ENCODE data around the gene UQCRHL.
"Not testable (repeated sequence)": the region's sequence is repeated elsewhere in the genome, so short reads cannot be mapped to it uniquely, and the experiment has no call there.

The UQCRHL gene

DNA sequence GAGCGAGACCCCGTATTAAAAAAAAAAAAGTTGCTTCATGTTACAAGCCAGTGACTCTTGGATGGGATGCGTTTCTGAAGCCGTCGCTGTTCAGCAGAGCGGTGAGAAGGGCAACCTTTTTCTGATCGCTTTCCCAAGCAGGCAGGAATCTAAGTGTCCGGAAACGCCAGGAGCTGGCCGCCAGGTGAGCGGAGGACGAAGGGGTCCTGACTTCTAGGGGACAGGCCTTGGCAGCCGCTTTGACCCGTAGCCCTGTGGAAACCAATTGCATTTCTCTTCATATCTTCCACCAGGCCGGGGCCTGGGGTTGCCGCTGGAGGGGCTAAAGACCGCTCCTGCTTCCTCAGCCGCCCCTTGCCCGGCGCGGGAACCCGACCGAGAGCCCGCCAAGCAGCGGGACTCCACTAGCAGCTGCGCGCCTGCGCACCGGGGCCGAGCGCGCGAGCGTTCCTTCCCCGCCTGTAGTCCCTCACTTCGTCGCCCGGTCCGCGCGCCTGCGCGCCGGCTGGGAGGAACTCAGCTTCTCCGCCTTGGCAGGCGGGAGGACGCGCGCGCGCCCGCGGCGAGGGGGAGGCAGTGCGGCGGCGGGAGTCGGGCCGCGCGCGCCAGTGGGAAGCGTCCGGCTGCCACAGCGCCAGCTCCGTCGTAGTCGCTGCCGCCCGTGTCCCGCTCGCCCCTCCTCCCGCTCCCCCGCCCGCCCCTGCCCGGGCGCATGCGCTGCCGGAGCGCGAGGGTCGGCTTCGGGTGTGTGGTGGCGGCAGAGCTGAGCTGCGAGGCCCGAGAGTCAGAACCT is 39.8 kb upstream of the UQCRHL start, which contains the start of gene SPEN:
TSS of gene SPEN (plus strand) at position 608 of the 793 bp plus-strand sequence. CDS start 361 bp downstream, outside the sequence.
- Histone ChIP-seq H3K4me3 (ENCODE audit: low read depth, low read length) (peak within 1 kb of the TSS; percentile 67), H3K27ac (ENCODE audit: low read depth, low read length) (peak within 1 kb of the TSS; percentile 62), H3K9ac (ENCODE audit: low read length) (peak within 1 kb of the TSS; percentile 89), H3K27me3 (ENCODE audit: control insufficient read depth, insufficient read depth, low read length) (no peaks in the 10 kb centered on the region), H3K36me3 (ENCODE audit: control insufficient read depth, insufficient read depth, low read length) (no peaks in the 10 kb centered on the region), H3K9me3 (ENCODE audit: control insufficient read depth, insufficient read depth, low read depth, low read length) (no peaks in the 10 kb centered on the region), H3K4me1 (ENCODE audit: control insufficient read depth, insufficient read depth, low read length) (peaks cover 11% of the 10 kb centered on the region)

DNA sequence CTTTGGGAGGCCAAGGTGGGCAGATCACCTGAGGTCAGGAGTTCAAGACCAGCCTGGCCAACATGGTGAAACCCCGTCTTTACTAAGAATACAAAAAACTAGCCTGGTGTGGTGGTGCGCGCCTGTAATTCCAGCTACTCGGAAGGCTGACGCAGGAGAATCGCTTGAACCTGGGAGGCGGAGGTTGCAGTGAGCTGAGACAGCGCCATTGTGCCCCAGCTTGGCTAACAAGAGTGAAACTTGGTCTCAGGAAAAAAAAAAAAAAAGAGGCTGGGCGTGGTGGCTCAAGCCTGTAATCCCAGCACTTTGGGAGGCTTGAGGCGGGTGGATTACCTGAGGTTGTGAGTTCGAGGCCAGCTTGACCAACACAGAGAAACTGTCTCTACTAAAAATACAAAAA is 38.6 kb upstream of the UQCRHL start:
- H3K4me1 ChIP-seq (ENCODE audit: control insufficient read depth, insufficient read depth, low read length); H3K27ac ChIP-seq (ENCODE audit: low read depth, low read length); H3K9ac ChIP-seq (ENCODE audit: low read length); H3K36me3 ChIP-seq (ENCODE audit: control insufficient read depth, insufficient read depth, low read length); H3K4me3 ChIP-seq (ENCODE audit: low read depth, low read length); H3K9me3 ChIP-seq (ENCODE audit: control insufficient read depth, insufficient read depth, low read depth, low read length); H3K27me3 ChIP-seq (ENCODE audit: control insufficient read depth, insufficient read depth, low read length): not testable (repeated sequence)

DNA sequence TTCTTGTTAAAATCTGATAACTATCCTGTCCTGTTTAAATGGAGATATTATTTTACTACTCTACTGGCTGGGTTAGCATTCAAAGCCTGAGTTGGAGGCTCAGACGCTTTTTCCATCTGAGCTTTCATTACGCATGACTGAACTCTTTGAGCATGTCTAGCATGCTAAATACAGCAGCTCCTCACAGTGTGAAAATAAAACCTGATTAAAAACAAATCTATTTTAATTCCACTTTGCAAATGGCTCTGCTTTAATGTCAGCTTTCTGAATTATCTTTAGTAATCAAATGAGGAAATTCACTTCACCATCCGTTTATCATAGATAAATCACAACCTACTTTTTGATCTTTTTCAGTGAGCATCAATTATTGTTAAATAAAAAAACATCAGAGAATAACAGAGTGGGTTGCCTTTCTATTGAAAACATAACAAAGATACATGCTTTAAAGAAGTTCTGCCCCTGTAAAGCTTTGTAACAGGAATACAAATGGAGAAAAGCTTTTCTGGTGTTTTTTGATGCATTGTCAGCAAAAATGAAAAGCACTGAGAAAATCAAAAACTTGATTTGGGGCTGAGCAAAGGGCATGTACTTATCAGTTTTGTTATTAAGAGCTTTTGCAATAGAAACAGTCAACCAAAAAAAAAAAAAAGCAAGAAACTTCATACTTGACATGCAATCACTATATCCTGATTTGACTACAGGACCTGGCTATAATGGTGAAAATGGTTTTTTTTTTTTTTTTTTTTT is 36.5 kb upstream of the UQCRHL start:
- H3K27ac ChIP-seq (ENCODE audit: low read depth, low read length): no peak overlapping the region
- no peaks in the 10 kb centered on the region for H3K27me3 ChIP-seq (ENCODE audit: control insufficient read depth, insufficient read depth, low read length)
- no peak overlapping the region for H3K9ac ChIP-seq (ENCODE audit: low read length)
- no peak overlapping the region for H3K4me3 ChIP-seq (ENCODE audit: low read depth, low read length)
- H3K36me3 ChIP-seq (ENCODE audit: control insufficient read depth, insufficient read depth, low read length): no peaks in the 10 kb centered on the region
- H3K9me3 ChIP-seq (ENCODE audit: control insufficient read depth, insufficient read depth, low read depth, low read length): no peaks in the 10 kb centered on the region
- H3K4me1 ChIP-seq (ENCODE audit: control insufficient read depth, insufficient read depth, low read length): no peaks in the 10 kb centered on the region

DNA sequence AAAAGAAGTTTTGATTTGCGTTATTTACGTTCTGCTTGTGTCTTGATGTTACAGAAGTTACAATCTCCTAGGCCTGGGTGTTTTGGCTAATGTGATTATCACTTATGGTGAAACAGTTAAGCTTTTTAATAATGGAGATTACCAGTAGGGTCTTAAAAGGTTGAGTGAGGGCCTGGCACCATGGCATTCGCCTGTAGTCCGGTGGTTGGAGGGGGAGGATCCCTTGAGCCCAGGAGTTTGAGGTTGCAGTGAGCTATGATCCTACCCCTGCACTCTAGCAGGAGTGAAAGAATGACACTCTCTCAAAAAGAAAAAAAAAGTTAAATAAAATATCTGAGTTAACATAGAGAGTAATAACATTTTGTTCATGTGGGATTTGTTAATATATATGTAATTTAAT is 31.3 kb upstream of the UQCRHL start:
- Histone ChIP-seq H3K4me3 (ENCODE audit: low read depth, low read length) (no peak overlapping the region), H3K9ac (ENCODE audit: low read length) (no peak overlapping the region), H3K9me3 (ENCODE audit: control insufficient read depth, insufficient read depth, low read depth, low read length) (no peaks in the 10 kb centered on the region), H3K27ac (ENCODE audit: low read depth, low read length) (no peak overlapping the region), H3K36me3 (ENCODE audit: control insufficient read depth, insufficient read depth, low read length) (no peaks in the 10 kb centered on the region), H3K27me3 (ENCODE audit: control insufficient read depth, insufficient read depth, low read length) (no peaks in the 10 kb centered on the region), H3K4me1 (ENCODE audit: control insufficient read depth, insufficient read depth, low read length) (no peaks in the 10 kb centered on the region; the same call in 1 of the 2 replicates)

DNA sequence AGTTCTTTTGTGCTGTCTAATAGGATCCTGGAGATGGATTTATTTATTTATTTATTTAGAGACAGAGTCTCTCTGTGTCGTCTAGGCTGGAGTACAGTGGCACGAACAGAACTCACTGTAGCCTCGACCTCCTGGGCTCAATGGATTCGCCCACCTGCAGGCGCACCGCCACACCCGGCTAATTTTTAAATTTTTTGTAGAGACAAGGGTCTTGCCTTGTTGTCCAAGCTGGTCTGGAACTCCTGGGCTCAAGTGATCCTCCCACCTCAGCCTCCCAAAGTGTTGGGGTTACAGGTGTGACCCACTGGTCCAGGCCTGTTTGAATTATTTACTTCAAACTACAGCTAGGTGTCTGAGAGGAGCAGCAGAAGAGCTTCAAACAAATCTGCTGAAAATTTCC is 30.5 kb upstream of the UQCRHL start:
- Histone ChIP-seq H3K4me3 (ENCODE audit: low read depth, low read length) (no peak overlapping the region), H3K4me1 (ENCODE audit: control insufficient read depth, insufficient read depth, low read length) (peaks cover 3% of the 10 kb centered on the region; the same call in 1 of the 2 replicates), H3K27ac (ENCODE audit: low read depth, low read length) (no peak overlapping the region), H3K9ac (ENCODE audit: low read length) (no peak overlapping the region), H3K27me3 (ENCODE audit: control insufficient read depth, insufficient read depth, low read length) (no peaks in the 10 kb centered on the region), H3K36me3 (ENCODE audit: control insufficient read depth, insufficient read depth, low read length) (no peaks in the 10 kb centered on the region), H3K9me3 (ENCODE audit: control insufficient read depth, insufficient read depth, low read depth, low read length) (no peaks in the 10 kb centered on the region)

DNA sequence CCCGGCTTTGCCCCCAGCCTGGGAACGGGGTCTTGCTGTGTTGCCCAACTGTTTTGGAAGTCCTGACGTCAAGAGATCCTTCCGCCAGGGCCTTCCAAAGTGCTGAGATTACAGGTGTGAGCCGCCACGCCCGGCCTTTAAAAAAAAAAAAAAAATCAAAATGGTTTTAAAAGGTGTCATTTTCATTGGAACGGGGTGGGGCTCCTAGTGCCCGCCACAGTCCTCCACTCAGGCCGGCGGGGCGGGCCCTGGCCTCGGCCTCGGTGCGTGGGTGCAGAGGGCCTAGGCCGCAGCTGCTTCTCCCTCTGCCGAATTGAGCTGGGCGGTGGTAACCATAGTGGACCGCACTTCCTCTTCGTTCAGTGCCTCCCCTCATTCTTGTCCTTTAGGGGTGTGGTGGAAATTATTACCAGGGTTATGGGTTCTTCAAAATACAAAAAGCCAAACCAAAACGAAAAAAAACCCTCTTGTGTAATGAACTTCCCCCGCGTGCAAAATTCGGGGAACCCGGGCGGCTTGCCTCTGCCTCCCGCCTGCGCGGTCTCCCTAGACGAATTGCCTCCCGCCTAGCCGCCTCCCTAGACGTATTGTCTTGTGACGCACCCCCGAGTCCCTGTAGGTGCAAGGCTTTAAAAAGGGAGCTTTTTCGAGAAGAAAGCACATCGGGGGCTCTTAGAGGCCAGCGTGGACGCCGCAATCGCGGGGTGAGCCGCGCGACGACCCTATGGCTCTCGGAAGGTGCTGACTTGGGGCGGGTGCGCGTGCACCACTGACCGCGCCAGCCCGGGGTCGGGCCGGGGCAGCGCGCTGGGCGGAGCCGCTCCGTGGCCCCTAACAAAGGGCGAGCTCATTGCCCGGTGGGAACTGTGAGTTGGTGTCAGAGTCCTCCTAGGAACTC is 29.6 kb upstream of the UQCRHL start:
- Histone ChIP-seq H3K4me1 (ENCODE audit: control insufficient read depth, insufficient read depth, low read length) (peaks cover 3% of the 10 kb centered on the region; the same call in 1 of the 2 replicates), H3K27me3 (ENCODE audit: control insufficient read depth, insufficient read depth, low read length) (no peaks in the 10 kb centered on the region), H3K9me3 (ENCODE audit: control insufficient read depth, insufficient read depth, low read depth, low read length) (no peaks in the 10 kb centered on the region), H3K36me3 (ENCODE audit: control insufficient read depth, insufficient read depth, low read length) (no peaks in the 10 kb centered on the region), H3K27ac (ENCODE audit: low read depth, low read length) (no peak overlapping the region), H3K9ac (ENCODE audit: low read length) (no peak overlapping the region), H3K4me3 (ENCODE audit: low read depth, low read length) (no peak overlapping the region)

DNA sequence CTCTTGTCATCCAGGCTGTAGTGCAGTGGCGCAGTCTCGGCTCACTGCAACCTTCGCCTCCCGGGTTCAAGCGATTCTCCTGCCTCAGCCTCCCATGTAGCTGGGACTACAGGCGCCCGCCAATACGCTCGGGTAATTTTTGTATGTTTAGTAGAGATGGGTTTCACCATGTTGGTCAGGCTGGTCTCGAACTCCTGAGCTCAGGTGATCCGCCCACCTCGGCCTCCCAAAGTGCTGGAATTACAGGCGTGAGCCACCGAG is 29.0 kb upstream of the UQCRHL start:
- Histone ChIP-seq H3K27ac (ENCODE audit: low read depth, low read length) (peak overlapping the region; percentile 87; the same call in 1 of the 2 replicates), H3K4me3 (ENCODE audit: low read depth, low read length) (peak overlapping the region; percentile 70), H3K9ac (ENCODE audit: low read length) (peak overlapping the region; percentile 89)
- not testable (repeated sequence) for H3K27me3 ChIP-seq (ENCODE audit: control insufficient read depth, insufficient read depth, low read length); H3K4me1 ChIP-seq (ENCODE audit: control insufficient read depth, insufficient read depth, low read length); H3K36me3 ChIP-seq (ENCODE audit: control insufficient read depth, insufficient read depth, low read length); H3K9me3 ChIP-seq (ENCODE audit: control insufficient read depth, insufficient read depth, low read depth, low read length)

DNA sequence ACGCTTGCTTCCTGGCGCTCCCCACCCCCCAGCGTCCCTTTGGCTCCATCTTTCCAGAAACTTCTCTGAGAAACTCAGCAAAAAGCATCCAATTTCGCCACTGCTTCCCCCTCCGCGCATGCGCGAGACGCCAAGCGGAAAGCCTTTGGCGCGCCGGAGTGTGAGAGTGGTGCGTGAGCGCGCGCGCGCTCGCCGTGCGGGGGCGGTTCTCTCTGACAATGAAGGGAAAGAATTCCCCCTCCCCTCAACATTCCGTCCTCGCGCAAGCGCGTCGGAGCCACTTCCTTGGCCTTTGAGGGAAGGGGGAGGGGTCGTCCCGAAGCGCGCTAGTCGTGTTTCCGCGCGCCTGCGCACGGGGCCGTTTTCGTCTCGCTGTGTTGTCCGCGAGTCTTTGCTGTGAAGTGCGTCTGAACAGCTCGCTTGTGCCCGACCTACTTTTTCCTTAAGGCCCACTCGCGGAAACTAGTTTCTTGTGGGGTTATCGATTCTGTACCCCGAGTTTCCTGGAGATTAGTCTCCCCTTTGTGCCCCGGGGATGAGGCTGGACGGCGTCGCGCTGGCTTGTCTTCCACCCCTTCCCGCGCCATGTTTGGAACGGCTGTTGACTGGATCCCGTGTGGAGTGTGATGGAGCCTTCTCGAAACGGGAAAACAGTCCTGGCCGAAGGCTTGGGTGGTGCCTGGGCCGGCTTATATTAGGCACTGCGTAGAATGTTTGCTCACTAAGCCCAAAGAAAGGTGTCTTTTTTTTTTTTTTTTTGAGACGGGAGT is 28.5 kb upstream of the UQCRHL start:
- Histone ChIP-seq H3K4me3 (ENCODE audit: low read depth, low read length) (peak overlapping the region; percentile 70), H3K27ac (ENCODE audit: low read depth, low read length) (peak overlapping the region; percentile 99), H3K36me3 (ENCODE audit: control insufficient read depth, insufficient read depth, low read length) (no peaks in the 10 kb centered on the region), H3K9me3 (ENCODE audit: control insufficient read depth, insufficient read depth, low read depth, low read length) (no peaks in the 10 kb centered on the region), H3K4me1 (ENCODE audit: control insufficient read depth, insufficient read depth, low read length) (peaks cover 4% of the 10 kb centered on the region; the same call in 1 of the 2 replicates), H3K9ac (ENCODE audit: low read length) (peak overlapping the region; percentile 100), H3K27me3 (ENCODE audit: control insufficient read depth, insufficient read depth, low read length) (no peaks in the 10 kb centered on the region)

DNA sequence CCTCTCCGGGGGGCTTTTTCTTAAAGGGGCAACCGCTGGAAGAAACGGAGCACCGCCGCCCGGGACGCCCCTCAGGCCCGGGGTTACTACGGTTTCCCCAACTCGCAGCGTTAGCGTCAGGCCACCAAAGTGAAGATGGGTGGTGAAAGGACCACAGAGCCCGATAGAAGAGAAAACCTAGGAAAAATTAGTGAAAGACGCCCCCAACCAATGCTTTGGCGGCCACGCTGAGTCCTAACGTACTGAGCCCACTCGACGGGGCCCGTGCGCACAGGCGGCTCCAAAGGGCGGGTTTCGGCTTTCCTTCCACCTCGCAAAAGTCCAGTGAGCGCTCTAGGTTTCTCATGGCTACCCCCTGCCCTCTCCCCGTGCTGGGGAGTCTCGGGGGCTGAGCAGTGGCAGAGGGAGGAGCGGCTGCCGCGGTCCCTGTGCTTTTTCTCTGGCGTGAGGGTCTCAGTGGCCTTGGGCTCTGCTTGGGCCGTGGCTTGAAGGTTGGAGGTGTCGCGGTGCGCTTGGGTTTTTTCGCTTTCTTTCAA is 27.8 kb upstream of the UQCRHL start:
- Histone ChIP-seq H3K9me3 (ENCODE audit: control insufficient read depth, insufficient read depth, low read depth, low read length) (no peaks in the 10 kb centered on the region), H3K9ac (ENCODE audit: low read length) (peak overlapping the region; percentile 100), H3K36me3 (ENCODE audit: control insufficient read depth, insufficient read depth, low read length) (no peaks in the 10 kb centered on the region), H3K27ac (ENCODE audit: low read depth, low read length) (peak overlapping the region; percentile 99), H3K4me1 (ENCODE audit: control insufficient read depth, insufficient read depth, low read length) (peaks cover 10% of the 10 kb centered on the region; the same call in 1 of the 2 replicates), H3K4me3 (ENCODE audit: low read depth, low read length) (peak overlapping the region; percentile 70), H3K27me3 (ENCODE audit: control insufficient read depth, insufficient read depth, low read length) (no peaks in the 10 kb centered on the region)

Measured in HUES6 (cell line).